Stimulated activated CD8-positive, alpha-beta memory T cell treated with anti-CD3 and anti-CD28 coated beads, Interleukin-12 subunit alpha, Interleukin-12 subunit beta, amount 100 ng/mL, for 1 hour (primary cell): ENCODE data around the gene RRP15.

Experiments
- DNase-seq: peaks from one replicate; pipeline ENCODE4 v3.0.0-alpha.2; 2020; ENCODE audit warnings: low read depth

RRP15 gene

GRCh38 chr1:218362418-218363076, 77.5 kb downstream of the RRP15 start:
- DNase-seq, result no peak

GRCh38 chr1:218363141-218363540, 78.0 kb downstream of the RRP15 start:
- no peak for DNase-seq

DNA sequence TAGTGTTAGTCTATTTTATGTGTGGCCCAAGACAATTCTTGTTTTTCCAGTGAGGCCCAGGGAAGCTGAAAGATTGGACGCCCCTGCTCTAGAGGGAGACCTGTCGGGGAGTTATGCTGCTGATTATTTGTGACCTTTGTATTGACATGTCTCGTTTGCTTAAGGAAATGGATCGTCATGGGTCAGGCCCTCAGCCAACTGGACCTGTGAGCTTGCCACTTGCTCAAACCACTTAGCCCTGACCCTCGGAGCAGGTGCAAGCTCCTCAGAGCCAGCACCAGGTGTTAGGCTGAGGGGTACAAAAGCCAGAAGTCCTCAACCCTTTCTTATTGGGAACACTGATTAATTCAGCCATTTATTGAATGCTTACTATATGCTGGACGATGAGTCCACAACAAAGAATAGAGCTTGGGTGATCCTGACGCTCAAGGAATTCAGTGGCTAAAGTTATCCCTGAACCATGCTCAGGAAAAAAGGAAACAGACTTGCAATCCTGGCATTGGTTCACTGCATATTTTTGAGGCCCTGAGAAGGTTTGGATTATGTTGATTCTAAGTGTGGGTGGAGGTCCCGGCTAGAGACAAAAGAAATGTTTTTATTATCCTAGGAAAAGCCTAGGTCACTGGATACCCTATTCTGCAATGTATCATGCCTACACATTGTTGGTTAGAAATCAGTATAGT, 79.1 kb downstream of the RRP15 start:
- DNase-seq, result no peak

GRCh38 chr1:218365226-218365999, 80.3 kb downstream of the RRP15 start:
- no peak for DNase-seq

DNA sequence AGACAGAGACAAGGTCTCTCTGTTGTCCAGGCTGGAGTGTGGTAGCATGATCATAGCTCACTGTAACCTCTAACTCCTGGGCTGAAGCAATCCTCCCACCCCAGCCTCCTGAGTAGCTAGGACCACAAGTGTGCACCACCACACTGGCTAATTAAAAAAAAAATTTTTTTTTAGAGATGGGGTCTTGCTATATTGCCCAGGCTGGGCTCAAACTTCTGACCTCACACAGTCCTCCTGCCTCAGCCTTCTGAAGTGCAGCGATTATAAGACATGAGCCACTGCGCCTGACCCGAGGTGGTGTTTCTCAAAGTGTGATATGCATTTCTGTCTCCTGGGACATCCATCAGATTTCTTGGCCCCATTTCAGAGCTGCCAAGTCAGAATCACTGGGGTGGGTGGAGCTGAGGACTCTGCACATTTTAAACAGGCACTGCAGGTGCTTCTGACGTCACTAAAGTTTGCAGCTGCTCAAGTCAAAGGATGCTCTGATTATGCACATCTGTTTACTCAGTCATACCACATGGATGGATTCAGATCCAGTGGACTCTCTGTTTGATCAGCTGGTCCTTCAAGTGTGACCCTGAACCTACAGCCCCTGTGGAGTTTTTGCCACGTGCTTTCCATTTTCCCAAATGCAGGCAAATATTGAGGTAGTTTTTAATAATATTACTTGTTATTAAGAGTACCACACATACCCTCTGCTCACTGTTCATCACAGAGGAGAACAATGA, 81.4 kb downstream of the RRP15 start:
- no peak for DNase-seq

DNA sequence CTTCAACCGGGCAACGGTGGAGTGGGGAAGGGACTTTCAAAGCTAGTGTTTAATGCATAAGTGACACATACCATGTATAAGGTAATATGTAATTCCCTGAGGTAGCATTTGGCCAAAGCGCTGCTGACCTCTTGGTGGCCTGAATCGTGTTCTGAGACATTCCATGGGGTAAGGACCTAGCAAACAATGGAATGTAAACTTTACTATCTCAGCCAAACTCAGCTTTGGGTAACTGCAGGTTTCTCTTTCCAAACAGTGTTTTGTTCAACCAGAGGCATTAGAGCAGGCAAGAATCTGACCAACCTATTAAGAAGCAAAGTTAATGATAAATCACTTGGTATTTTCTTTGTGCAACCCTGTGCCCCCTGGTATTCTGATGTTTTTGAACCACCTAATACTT, 82.0 kb downstream of the RRP15 start:
- DNase-seq, result no peak

GRCh38 chr1:218368686-218369085, 83.6 kb downstream of the RRP15 start:
- DNase-seq, result no peak

GRCh38 chr1:218369688-218370511, 84.8 kb downstream of the RRP15 start:
- no peak for DNase-seq

DNA sequence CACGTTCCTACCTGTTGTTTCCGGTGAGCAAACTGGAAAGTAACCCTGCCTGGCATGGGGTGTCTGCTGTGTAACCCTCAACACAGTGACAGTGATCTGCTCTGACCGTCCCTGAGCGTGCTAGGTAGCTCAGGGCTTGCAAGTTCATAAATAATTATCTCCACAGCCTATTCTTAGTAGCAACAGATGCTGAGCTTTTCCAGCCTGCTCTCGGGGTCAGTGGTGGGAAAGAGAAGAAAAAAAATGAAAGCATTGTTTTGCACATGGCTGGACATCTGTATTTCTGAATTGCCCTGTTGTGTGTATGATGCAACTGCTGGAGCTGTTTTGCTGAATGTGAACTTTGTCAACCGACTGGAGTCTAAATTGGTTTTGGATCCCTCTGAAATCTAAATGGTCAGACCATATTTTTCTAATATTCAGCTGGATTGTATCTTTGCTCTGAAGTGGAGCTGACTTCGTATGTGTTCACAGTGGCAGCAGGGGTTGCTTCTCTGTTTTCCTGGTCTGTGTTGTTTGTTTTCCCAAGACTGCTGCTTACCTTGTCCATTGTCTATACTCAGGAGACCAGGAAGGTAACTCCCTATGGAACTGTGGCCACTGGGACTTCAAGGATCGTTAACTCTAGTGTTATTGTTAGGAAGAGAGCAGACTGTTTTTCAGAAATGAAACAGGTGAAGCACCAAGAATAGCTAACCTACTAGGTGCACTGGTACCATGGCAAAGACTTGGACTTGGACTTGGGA, 87.0 kb downstream of the RRP15 start:
- DNase-seq, result no peak

- no peak for DNase-seq
Observed at GRCh38 chr1:218374401-218375353, 89.6 kb downstream of the RRP15 start.

GRCh38 chr1:218376722-218377121, 91.6 kb downstream of the RRP15 start:
- DNase-seq, result no peak

DNA sequence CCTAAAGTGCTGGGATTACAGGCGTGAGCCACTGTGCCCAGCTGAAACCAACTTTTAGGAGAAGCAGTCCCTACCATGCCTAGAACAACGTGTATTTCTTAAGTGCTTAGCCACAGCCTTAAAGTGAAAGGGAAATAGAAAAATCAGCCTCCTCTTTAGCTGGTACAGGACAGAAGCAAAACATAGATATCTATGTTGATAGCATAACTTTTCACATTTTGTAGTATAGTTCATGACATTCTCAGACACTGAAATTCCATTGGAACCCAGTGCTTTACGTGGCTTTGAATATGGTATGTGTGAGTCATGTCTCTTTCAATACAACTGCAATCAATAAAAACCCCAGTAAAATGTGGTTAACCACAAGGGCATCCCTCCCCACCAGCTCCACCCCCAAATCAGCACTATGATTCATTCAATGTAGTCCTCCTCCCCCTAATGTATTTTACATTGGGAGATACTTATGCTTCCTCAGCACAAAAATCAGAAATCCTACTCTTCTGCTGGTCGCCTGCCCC, 92.1 kb downstream of the RRP15 start:
- DNase-seq, result peak; percentile 15

DNA sequence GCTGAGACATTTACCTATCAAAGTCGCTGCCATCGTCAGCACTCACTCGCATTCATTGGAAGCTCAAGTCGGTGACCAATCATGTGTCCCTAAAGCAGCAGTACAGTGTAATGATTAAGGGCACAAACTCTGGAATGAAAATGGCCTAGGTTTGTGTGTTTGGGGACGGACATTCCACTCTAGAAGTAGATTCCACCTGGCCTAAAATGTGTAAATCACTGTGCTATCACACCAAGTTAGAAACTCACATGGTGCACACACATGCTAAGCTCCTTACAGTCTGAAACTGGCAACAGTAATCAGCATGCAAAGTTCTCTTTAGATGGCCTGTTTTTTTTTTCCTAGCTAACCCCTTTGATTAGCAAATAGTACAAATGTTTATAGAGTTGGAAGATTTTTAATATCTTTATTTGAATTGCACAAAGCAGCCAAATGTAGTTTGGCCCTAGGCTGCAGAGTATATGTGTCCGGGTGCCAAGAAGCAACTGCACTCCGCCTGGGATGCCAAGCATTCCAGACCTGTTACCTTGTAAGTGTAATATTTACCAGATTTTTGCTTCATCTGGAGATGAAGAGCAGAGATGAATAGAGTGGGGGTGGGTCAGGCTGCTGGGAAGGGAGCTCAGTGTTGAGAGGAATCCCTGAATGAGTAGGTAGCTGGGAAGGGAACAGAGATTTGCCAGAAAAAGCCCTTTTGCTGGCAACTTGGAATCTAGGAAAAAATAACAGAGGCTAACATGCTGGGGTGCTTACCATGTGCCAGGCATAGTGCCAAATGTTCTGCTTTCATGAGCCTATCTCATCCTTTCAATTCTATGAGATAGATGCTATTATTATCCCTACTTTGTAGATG, 95.3 kb downstream of the RRP15 start:
- no peak for DNase-seq

- DNase-seq, result no peak
Observed at GRCh38 chr1:218382261-218382660, 97.2 kb downstream of the RRP15 start.

DNA sequence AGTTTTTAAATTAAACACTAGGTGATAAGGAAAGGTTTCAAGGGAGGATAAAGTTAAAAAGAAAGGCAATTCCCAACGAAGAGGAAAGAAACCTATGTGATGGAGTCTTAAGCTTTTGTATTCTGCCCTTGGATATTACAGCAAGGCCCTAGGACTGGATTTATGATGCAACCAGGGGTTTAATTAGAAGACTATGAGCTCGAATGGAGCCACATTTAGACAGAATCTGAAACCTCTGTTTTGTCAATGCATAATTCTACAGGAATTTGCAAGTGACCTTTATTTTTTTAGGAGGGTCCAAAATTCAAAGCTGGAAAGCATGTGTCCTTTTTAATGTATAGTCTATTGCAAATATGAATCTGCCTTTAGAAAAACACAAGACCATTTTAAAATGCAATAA, 98.0 kb downstream of the RRP15 start:
- DNase-seq, result no peak

- no peak for DNase-seq
Observed at GRCh38 chr1:218383681-218384080, 98.6 kb downstream of the RRP15 start.

DNA sequence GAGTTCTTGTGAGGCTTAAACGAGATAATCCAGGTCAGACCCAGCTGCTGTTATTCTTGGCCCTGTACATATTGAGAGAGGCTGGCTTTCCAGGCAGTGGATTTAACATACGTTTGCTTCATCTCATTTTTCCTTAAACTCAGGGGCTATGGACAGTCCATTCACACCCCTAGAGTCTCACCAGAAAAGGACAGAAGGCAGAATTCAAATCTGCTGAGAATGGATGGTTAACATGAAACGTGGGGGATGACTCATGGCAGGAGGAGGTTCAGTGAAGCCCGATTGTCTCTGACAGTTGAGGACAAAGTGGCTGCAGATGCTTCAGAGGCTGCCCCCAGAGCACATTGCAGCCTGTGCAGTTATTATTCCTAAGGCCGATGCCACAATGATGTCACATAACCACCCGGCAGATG, 99.5 kb downstream of the RRP15 start:
- DNase-seq, result no peak
